KG1 (cell line): ENCODE results near the gene DNAJC4.

Source experiments
- DNase-seq: peaks from one replicate; lab custom pipeline; 2025; lab: John Stamatoyannopoulos, UW

DNAJC4 gene

DNA sequence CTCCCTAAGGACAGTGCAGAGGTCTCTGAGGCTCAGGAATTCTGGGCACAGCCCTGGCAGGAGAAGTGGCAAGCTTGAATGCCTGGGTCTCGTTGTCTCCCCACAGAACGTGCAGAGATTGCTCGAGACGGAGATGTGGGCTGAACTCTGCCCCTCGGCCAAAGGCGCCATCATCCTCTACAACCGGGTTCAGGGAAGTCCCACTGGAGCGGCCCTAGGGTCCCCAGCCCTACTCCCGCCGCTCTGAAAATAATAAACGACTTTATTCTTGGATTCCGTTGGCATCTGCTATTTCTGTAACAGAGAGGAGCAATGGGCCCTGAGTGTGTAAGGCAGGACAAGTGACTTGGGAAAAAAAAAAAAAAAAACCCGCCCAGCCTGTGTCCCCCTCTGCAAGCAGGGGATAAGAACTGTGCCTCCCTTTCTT lies 591 bp upstream of the DNAJC4 start:
- DNase-seq, result no peak

DNA sequence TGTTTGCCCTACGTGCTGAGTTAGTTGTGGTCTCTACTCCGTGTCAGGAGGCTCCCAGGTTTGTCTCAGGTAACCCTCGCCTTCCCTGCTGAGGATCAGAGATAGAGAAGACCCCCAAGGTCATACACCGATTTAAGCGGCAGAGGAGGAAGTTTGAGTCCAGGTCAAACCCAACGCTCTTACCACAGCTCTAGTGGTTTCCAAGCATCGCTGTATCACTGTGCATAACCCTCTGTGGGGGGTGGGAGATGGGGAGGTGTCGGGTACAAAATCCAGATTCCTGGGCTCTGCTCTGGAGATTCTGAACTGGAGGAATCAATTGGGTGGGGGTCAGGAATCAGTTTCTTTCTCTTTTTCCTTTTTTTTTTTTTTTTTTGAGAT lies 627 bp downstream of the DNAJC4 start:
- no peak for DNase-seq

DNA sequence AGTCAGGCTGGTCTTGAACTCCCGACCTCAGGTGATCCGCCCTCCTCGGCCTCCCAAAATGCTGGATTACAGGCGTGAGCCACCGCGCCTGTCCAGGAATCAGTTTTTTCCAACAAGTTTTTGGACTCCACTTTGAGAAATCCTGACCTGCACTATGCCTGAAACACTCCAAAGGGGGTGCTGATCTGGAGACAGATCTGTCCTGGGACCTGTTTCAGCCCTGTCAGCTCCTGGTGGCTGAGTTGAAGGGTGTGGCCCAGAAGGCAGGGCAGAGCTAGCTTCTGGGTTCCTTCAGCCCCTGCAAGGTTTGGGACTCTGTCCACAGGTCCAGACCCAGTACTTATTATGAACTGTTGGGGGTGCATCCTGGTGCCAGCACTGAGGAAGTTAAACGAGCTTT lies 1.2 kb downstream of the DNAJC4 start:
- no peak for DNase-seq

DNA sequence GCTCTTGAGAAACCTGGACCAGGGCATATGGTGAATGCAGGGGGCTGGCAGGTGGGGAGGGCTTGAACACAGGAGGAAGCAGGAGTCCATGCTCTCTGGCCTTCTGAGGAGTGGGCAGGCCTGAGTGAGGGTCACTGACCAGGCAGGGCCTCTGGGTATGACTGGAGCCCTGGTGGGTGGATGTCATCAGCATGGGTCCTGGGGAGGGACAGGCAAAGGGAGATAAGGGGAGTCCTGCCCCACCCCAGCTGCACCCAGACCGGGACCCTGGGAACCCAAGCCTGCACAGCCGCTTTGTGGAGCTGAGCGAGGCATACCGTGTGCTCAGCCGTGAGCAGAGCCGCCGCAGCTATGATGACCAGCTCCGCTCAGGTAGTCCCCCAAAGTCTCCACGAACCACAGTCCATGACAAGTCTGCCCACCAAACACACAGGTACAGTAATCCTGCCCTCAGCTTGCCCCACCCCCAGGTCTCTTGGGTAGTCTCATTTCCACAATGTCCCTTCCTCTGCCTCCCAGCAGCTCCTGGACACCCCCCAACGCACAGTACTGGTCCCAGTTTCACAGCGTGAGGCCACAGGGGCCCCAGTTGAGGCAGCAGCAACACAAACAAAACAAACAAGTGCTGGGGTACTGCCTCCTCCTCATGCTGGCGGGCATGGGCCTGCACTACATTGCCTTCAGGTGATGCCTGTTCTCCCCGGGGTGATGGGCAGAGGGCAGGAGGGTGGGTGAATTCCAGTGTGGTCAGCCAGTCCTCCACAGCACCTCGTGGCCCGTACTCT lies 2.0 kb downstream of the DNAJC4 start:
- no peak for DNase-seq

DNA sequence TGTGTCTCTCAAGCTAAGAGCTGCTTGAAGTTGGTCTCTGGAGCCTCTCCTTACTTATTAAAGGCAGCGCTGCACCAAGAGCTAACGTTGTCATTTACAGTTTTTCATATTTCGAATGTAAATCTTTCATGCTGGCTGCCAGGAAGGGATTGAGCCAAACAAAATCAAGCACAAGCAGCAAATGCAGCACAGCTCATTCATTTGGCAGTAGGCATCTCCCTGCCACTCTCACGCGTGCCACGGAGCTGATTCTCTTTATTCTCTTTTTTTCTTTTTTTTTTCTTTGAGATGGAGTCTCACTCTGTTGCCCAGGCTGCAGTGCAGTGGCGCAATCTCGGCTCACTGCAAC lies 2.6 kb downstream of the DNAJC4 start:
- no peak for DNase-seq

DNA sequence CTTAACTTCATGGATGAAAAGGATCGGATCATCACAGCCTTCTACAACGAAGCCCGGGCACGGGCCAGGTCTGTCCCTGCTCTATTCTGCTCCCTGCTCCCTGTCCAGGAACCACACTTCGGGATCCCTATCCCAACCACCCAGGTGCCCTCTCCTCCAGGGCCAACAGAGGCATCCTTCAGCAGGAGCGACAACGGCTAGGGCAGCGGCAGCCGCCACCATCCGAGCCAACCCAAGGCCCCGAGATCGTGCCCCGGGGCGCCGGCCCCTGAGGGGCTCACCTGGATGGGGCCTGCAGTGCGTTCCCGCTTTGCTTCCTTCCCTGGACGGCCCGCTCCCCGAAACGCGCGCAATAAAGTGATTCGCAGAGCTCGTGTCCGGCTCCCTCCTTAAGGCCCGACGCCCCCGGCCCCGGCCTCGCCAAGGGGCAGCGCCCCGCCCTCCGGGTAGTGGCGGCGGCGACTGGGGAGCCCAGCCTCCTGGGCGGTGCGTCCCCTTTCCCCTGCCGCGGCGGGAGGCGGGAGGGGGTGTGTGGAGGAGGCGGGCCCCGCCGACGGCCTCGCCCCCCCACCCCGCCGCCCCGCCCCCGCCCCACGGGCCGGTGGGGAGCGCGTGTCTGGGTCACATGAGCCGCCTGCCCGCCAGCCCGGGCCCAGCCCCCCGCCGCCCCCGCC lies 3.7 kb downstream of the DNAJC4 start, which contains the start of gene VEGFB:
Gene VEGFB, plus strand, starts transcription at position 672 of the 674 bp plus-strand sequence. CDS start 250 bp downstream, outside the sequence.
- no peak for DNase-seq

DNA sequence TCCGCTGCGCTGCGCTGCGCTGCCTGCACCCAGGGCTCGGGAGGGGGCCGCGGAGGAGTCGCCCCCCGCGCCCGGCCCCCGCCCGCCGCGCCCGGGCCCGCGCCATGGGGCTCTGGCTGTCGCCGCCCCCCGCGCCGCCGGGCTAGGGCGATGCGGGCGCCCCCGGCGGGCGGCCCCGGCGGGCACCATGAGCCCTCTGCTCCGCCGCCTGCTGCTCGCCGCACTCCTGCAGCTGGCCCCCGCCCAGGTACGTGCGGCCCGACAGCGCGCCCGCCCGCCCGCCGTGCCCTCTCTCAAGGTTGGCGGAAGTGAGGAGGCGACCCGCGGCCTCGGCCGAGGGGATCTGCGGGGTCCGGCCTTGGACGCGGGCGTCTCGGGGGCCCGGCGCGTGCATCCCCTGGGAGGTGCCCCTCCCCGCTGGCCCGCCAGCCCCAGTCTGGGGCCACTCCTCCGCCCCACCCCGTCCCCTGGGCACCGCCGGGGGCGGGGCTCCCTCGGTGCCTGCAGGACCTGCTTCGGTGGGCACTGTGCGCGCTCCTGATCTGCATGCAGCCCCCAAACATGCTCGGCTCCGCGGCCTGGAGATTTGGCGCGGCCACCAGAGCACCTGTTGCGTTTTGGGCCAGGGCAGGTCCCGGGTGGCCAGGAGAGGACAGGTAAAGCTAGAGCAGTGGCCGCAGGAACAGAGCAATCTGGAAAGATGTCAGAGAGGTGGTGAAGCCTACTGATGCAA lies 4.5 kb downstream of the DNAJC4 start:
- DNase-seq, result no peak

DNA sequence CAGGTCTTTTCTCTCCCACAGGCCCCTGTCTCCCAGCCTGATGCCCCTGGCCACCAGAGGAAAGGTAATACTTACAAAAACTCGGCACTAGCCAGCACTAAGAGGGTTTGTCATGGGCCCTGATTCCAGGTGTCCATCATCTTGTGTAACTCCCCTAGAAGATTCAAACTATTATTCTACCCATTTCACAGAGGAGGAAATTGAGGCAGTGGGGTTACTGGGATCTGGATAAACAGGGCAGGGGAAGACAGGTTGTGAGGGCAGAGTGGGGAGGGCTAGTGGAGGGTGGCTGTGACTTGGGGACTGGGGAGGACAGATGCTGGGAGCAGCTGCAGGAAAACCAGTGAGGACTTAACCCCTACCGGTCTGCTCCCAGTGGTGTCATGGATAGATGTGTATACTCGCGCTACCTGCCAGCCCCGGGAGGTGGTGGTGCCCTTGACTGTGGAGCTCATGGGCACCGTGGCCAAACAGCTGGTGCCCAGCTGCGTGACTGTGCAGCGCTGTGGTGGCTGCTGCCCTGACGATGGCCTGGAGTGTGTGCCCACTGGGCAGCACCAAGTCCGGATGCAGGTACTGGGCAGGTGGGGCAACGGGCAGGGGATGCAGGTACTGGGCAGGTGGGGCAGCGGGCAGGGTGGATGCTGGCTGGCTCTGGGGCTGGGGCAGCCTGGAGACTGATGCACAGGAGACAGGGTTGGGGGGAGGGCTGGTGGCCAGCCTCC lies 5.3 kb downstream of the DNAJC4 start:
- no peak for DNase-seq

DNA sequence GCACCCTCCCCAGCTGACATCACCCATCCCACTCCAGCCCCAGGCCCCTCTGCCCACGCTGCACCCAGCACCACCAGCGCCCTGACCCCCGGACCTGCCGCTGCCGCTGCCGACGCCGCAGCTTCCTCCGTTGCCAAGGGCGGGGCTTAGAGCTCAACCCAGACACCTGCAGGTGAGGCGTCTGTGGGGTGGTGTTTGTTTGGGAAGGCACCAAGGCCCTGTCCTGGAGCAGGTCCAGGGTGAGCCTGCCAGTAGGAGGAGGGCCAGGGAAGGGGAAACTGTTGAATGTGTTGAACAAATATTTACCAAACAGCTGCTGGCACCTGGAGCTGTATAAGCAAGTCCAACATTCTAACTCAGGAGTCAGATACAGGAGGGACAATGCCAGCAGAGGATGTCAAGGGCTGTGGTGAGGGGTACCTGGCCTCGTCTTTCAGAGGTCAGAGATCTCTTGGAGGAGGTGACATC lies 7.2 kb downstream of the DNAJC4 start:
- no peak for DNase-seq

DNA sequence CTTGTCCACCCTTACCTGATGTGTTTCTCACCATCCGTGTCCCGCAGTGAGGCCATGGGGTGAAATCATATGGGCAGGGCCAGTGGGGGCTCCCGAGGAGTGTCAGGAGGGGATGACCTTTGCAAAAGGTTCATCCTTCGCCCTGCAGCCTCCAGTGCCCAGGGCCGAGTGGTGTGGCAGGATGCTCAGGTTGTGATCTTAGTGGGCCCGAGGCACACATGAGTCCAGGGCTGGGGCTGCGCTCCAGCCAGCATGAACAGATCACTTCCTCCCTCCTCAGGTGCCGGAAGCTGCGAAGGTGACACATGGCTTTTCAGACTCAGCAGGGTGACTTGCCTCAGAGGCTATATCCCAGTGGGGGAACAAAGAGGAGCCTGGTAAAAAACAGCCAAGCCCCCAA lies 7.7 kb downstream of the DNAJC4 start:
- DNase-seq, result no peak

DNA sequence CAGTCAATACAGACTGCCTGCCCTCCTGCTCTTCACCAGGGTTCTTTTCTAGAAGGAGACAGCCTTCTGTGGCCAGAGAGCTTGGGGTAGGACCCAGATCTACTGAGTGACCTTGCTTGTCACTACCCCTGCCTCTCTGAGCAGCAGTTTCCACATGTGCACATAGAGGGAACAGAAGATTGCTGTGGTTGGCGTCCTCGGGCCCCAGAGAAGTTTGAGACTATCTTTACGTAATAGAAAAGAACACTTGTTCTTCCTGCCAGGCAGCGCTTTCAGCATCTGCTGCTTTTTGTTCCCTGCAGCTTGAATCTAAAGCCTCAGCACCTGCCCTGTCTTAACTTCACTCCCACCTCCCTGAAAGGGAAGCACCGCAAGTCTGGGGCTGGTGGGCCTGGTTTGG lies 8.7 kb downstream of the DNAJC4 start:
- DNase-seq, result no peak

DNA sequence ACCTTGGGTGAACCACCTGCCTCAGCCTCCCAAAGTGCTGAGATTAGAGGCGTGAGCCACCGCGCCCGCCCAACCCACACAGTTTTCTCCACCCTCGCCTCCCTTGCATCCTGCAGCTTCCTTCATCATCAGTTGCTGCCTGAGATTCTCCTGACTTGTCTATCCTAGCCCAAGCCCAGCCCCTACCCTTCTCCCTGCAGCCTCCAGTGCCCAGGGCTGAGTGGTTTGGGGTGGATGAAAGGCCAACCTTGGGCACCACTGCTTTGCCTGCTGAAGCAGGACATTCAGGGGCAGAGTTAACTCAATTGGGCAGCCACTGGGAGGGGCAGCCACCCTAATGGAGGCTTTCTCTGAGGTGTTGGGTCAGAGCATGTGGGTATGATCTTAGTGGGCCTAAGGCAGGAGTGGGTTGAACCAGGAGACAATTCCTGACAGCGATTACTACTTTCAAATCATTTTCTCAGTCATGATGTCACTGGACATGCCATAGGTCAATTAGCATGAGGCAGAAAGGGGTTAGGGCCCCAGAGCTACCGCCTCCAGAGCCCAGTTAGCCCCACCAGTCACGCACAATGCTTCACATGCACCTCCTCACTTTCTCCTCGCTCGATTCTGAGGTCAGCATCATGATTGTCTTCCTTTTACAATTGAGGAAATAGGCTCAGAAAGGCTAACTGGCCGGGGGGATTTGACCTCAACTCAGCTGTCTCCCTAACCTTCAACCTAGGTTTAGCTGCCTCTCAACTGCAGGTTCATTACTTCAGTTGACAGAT lies 9.5 kb downstream of the DNAJC4 start:
- no peak for DNase-seq

DNA sequence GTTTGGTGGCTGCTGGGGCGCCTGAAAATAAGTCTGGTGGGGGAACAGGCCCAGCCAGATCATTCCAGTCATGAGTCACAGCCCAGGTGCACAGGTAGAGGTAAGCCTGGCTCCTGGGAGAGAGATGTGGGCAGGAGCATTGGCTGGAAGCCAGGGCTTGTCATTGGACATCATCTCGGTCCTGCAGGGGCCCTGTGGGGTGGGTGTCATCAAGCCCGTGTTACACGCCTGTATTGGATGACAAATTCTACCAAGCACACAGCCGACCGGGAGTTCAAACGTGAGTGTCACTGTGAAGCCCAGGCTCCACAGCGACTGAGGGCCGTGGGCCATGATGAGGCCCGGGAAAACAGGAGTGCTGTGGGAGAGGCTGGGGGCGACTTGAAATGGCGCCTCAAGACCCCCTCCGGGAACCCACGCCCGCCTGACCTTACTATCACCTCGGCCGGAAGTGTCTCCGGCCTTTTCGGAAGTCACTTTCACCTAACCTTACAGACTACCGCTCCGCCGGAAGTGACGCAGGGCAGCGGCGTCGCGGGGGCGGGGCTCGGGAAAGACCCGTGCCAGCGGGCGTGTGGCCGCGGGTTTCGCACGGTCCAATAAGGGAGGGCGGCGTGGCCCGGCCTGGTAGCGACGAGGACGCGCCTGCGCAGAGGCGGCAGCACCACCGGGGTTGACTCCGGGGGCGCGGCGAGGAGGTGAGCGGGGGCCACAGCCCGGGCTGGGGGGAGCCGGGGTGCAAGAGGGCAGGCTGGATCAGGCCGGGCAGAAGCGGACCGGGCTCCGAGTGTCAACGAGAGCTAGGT lies 10.3 kb downstream of the DNAJC4 start, which contains the start of gene FKBP2:
Gene FKBP2, plus strand, starts transcription at position 661 of the 806 bp plus-strand sequence. CDS start 1,293 bp downstream, outside the sequence.
- peak; percentile 98 for DNase-seq

DNA sequence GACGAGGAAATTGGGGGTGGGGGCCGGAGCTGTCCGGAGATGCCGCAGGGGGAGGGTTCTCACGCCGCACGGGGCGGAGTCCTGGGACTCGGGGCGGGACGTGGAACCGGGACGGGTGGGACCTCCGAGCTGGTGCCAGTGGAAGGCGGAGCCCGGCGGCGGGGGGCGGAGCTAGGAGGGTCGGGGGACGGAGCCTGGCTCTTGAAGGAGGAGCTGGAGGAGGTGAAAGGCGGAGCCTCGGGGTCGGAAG lies 10.8 kb downstream of the DNAJC4 start:
- DNase-seq, result peak; percentile 98

DNA sequence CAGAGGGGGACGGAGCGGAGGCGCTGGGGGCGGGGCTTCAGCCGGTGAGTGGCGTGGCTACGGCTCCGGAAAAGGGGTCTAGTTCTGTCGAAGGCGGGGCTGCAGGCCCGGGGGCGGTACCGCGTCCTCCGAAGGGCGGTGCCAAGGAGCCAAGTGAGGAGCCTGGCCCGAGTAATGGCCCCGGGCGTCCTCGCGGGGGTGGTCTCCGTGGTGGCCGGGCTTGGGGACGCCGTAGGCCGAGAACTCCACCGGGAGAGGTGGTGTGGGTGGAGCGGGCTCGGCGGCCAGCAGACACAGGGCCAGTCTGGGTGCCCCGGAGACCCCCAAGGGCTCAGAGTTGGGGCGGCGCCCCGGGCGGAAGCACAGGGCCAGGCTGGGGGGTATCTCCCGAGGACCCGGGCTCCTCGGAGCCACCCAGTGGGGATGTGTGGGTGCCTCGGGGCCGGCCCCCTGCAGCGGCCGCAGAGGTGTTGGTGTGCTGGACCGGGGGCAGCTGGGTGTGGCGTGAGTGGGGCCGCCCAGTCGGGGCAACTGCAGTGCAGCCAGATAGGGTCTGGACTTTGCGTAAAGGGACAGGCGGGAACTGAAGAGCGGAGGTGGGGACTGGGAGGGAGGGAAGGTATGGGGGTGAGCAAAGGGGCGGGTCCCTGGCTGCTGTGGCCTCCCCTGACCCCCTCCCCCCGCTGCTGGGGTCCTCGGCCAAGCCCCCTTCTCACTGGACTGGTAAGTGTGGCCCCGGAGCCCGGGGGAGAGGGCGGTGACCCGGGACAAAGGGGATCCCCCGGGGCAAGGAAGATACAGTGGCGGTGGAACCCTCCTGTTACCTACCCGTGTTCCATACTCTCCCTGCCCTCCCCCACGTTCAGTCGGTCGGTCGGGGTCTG lies 11.4 kb downstream of the DNAJC4 start:
- no peak for DNase-seq

DNA sequence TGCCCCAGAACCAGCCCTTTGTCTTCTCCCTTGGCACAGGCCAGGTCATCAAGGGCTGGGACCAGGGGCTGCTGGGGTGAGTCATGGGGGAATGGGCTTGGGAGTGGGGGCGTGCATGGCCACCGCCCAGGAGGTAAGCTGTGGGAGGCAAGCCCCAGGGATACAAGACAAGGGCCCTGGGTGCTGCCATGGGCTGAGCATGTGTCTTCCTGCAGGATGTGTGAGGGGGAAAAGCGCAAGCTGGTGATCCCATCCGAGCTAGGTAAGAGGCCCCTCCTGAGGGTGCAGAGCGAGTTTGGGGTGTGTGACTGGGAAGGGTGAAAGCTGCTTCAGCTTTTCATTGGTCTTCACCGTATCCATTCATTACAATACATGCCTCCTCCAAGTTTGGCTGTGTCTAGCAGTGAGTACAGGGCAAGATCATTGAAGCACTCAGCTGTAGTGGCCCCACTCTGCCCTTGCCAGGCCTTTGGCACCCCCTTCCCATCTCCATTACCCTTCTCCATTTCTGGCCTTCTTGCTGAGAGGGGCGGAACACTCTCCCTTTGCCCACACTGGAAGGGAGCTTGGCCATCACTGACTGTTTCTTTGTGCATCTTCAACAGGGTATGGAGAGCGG lies 13.0 kb downstream of the DNAJC4 start:
- DNase-seq, result no peak

DNA sequence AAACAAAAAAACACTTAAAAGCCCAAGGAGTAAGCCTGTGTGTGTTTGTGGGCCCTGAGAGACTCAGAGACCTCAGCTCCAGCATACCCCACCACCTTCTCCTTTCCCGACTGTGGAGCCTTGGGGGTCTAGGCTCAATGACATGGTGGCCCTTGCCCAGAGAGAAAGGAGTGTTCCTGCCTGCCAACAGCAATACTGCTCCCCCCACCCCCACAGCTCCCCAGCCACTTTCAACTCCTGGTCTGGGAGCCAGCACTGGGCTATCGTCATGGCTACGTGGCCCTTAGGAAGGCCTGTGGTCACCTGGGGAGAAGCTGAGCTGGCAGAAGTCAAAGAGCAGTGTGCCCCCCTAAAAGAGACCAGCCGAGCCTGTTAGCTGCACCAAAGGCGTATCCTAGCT lies 13.8 kb downstream of the DNAJC4 start:
- no peak for DNase-seq

DNA sequence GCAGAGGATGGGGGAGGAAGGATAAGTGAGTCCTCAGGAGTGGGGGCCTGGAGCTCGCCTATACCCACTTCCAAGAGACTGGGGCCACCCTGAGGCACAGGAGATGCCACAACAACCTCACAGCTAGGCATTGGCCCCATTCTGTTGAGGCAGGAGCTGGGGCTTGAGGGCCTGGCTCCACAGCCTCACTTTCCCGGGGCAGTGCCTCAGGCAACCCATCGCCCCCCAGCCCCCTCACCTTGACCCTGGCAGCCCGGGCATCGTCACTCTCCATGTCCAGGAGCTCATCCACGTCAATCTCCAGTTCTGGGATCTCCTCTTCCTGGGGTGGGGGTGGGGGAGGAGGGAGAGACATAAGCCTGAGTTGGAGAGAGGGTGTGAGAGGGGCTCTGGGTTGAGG lies 14.6 kb downstream of the DNAJC4 start:
- no peak for DNase-seq

DNA sequence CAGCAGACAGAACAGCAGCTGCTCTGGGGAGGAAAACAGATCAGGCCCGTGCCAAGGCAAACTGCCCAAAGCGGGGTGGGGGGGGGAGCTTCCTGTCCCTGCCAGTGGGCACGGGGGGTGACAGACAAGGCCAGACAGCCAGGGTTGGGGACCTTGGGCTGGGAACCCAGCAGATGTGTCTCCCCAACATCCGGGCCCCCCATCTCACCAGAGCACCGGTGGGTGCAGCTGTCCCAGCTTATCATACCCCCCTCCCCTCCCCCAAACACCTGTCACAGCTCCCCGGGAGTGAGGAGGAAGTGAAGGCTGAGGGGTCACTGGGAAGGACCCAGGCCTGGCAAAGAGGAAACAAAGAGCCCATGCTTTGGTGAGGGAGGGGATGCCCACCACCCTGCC lies 15.1 kb downstream of the DNAJC4 start:
- DNase-seq, result no peak
